DMS153 treated with DMSO at 0.1 percent for 48 hours (cell line): ENCODE data around the gene CFAP206.
"Not testable (repeated sequence)": the region's sequence is repeated elsewhere in the genome, so short reads cannot be mapped to it uniquely, and the experiment has no call there.

Experiments
- DNase-seq: peaks from one replicate; lab custom pipeline; 2025; ENCODE audit not compliant: unreplicated experiment; lab: John Stamatoyannopoulos, UW

The CFAP206 gene

DNA sequence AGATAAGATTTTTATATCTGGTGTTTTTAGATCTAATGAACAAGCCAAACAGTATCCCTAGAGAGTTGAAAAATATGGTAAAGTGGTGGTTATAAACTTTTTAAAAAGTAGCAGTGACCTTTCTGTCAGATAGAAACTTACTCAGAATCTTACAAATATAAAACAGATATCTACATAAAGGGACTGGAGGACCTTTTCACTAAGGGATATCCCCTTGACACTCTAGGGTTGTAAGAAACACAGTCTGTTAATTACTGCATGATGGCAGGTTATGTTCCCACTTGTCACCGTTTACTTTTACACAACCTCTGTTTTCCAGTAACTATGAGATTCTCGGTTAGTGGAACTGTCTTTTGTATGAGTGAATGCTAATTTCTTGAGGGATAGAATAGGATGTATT is 11.5 kb downstream of the CFAP206 start:
- no peak for DNase-seq

DNA sequence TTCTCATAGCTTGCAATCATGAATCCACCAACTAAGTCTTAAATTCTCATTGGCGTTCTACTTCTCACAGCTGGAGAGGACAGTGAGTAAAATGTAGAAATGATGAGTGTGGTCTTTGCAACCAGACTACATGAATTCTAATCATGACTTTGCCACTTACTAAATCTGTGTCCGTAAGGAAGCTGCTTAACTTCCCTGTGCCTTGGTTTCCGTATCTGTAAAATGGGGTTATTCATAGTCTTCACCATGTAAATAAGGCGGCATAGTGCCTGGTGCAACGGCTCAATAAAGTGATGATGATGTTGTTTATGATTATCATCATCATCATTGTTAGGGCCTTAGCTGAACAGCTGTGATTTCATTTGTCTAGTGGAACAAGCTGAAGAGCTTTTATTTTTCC is 12.6 kb downstream of the CFAP206 start:
- DNase-seq = no peak

DNA sequence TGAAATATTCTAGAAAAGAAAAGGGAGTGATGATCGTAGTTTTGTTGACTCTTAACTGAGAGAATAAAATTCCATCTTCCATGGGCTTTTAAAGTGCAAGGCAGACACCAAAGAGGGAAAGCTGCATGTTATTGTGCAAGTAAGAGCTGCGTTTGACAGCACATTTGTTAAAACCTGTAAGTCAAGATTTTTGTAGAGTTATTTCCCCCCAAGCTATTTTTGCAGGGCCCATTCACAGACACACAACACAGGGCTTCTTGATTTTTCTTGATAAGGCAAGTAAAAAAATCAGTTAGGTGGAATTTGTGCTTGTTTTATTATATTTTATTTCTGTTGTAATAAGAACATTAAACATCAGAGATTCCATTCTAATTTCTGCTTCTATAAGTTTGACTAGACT is 13.8 kb downstream of the CFAP206 start:
- no peak for DNase-seq

DNA sequence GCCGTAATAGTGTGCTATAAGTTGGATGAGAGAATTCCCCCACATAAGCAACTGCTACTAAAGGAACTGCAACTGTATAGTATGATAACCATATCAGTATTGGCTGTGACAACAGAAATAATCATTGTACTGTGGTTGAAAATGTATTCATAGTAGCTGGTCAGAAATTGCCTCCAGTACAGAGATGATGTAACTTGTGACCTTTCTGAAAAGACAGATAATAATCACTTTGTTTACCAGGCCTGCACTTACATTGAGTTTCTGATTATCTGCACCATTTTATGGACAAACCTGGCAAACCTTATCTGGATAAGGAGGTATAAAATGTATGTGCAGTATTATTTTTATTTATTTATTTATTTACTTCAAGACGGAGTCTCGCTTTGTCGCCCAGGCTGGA is 19.0 kb downstream of the CFAP206 start:
- no peak for DNase-seq

DNA sequence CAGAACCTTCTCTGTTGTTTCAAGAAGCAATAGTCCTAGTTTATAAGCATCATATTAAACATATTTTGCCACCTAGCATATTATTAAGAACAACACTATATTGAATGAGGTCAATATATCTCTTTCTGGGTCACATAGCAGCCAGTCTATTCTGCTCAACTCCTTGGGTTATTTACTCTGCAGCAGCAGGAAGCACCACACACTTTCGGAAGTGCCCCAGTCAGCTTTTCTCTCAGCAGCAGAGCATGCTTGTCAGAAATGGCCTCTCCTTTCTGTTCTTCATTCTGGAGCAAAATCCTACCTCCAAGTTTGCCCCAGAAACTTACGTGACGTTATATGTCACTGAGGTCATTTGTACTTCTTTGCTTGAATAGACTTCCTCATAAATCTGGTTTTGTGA is 22.7 kb downstream of the CFAP206 start:
- no peak for DNase-seq

DNA sequence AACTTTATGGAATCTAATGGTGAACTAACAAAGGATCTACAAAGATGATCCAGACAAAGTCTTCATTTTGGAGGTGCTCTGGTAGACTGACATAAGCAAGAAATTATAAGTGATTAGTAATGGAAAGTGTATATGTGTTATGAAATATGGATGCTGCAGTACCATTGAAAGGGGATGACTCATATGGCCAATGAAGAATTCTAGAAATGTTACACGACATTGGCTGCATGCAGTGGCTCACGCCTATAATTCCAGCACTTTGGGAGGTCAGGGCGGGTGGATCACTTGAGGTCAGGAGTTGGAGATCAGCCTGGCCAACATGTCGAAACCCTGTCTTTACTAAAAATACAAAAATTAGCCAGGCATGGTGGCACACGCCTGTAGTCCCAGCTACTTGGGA is 23.5 kb downstream of the CFAP206 start:
- DNase-seq = no peak

DNA sequence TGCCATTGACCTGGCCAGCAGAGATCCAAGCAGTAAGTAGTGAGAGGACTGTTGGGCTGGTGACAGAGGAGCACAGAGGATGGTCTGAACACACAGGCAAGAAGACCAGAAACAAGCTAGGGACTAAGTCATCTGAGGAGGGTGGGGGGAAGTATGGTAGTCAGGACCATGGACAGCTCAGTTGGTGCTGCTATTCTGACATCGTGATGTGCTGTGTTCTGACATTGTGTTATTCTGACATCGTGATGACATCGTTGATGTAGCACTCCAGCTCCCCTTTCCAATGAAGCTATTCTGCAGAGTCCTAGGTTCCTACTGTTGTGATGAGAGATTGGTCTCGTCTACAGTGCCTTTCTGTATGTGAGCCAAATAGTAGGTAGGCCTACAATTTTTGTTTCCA is 28.7 kb downstream of the CFAP206 start:
- DNase-seq = no peak

DNA sequence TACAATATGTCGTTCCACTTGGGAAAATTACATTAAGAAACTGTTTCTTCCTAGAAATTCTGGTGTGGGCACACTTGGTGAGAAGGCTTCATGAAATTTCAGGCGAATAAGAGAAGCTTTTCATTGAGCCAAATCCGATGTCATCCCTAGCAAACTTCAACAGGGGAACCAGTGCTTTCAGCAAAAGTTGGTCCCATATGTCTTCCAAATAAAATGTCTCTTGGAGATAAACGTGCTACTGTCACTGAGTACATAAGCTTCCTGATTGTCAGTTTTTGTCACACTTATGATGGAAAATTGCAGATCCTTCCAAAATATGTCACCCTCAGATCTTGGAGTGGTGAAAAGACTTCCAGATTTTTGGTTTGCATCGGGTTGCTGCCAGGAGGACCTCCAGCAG is 33.9 kb downstream of the CFAP206 start:
- DNase-seq = no peak

DNA sequence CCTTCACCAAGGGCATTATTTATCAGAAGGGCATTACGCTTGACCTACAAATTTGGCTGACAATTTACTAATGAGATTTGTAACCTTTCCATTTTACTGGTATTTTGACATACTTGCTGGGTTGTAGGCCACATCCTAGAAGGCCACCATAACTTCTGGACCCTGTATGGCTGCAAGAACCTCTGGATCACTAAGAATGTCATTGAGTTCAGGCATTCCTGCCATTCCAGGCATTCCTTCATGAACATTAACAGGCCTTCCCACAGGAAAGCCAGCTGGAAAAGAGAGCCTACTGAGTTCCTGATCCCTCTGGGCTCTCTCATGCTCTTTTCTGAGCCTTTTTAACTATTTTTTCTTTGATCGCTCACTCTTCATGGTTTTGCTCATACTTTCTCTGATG is 36.6 kb downstream of the CFAP206 start:
- DNase-seq = no peak

DNA sequence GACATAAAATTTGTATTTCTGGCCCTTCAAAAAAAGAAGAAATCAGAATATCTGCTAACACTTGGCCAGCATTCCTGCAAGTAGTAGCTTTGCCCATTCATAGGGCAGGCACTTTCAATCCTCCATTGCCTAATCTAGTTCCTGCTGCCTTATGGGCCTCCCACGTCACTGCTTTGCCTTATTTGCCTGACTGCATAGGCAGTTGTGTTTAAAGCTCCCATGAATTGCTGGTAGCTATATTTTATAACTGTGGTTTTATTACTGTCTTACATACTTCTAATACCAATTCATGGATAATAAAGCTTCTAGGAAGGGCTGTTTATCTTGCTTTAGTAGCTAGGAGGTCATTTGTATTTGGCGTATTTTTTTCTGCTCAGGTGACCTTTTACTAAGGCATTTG is 57.3 kb downstream of the CFAP206 start:
- no peak for DNase-seq

DNA sequence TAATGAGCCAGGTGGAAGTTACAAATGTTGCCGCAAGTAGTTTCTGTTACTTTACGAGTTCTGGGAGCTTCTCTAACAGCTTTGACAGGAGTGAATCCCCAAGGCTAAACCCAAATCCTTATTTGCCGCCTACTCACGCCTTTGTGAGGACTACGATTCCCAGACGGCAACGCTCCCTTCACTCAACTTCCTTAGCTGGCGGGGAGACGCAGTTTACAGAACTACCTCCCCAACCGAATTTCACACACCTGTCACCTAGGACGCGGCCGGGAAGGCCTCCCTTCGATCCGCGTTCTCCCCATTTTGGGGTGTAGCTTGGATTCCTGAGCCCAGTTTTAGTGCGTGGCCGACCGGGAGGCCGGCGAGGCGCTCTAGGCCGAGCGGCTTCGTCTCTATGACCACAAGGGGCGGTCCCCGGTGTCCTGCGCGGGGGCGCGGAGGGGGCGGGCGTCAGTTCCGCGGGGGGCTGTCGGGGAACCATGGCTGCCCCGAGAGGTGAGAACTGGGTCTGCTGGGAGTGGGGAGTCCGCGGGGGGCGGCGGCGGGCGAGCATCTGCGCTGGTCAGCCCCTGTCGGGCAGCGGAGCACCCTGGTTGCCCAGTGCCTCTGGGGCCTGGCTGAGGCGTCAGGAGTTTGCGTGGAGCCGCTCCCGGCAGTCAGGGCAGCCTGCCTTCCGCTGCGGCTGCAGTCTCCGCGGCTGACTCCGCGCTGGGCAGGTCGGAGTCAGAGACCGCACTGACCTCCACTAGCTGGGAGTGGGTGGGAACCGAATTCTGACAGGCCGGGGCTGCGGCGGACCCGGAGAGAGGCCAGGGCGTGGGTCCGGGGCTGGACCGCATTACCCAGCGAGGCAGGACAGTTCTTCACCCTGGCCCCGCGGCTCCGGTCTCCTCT is 65.0 kb downstream of the CFAP206 start, which contains the start of gene SLC35A1:
SLC35A1 (plus strand) TSS at position 450 of the 894 bp plus-strand sequence; CDS start at position 480, 30 bp downstream.
- DNase-seq = peak; percentile 97

DNA sequence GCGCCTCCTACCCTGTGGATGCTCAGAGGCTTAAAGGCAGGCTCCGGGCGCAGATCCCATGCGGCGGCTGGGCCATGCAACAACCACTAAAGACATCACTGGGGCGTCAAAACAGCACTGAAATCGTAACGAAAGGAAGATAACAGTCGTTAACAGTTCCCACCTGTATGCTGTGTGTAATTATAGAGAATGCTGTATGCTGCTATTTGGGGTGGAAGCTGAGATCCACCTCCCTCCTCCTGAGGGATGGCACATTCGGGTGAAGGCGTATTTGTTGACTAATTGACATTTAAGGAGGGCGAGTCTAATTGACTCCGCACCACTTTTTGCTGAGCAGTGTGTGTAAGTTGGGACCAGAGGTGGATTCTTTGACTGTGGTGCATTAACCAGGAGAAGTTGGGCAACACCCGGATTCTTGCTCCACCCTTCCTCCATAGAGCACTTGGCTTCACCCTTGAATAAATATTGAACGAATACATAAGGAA is 65.7 kb downstream of the CFAP206 start:
- no peak for DNase-seq

DNA sequence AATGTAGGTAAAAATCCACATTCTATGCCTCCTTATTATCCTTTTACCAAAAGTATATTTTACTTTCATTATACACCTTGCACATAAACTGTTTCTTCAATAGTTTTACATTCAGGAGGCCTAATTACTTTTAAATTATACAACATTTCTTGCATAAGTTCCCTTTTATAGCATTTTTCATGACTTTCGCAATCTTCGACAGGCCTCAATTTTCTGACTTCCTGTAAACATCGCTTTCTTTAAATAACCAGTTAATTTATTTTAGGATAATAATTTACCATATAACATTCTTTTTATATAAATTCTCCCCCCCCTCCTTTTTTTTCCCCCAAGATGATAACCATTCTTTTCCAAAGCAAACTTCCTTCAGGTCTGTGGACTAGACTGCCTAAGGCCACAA is 74.2 kb downstream of the CFAP206 start:
- DNase-seq = no peak

DNA sequence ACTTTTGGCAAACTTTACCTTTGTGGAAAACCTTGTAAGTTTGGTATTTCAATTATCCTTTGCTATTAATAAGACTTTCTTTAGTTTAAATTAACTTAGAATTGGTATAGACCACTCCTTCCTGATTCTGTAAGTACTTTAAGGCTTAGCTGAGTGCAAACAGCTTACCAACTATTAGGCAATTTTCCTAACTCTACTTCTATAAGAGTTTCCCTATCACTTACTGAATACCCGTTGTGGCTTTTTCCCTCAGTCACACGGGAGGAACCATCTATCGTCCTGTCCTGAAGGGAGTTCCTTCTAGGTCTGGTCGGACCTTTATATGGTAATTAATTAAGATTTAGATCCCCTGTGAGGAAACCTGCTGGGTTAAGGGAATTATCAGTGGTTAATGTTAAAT is 74.6 kb downstream of the CFAP206 start:
- no peak for DNase-seq

DNA sequence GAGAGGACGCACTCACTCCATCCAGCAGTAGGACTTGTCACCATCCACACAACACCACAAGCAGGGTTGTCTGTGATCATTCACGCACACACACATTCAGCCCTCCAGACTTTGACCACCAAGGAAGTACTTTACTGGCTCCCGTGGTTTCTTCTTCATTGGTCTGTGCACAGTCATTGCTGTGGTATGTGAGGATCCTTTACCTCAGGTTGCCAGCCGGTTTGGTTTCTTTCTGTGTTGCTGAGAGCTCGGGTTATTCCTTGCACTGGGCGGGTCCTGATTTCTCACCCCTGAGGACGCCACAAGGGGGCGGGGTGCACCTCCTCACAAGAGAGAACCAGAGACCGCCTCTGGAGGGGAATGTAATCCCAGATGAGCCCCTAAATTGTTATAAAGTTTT is 76.2 kb downstream of the CFAP206 start:
- no peak for DNase-seq

DNA sequence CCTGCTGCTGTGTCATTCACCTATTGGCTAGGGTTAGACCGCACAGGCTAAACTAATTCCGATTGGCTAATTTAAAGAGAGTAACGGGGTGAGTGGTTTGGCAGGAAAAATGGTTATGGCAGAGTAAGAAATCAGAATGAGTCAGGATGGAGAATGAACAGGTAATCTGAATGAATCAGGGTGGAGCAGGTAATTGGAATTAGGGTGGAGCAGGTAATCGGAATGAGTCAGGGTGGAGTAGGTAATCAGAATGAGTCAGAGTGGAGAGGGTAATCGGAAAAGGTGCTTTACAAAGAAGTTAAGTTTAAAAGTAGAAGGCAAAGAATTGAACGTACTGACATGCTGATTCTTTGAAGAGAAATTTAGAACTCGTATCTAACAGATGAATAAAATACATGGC is 76.7 kb downstream of the CFAP206 start:
- DNase-seq = no peak

DNA sequence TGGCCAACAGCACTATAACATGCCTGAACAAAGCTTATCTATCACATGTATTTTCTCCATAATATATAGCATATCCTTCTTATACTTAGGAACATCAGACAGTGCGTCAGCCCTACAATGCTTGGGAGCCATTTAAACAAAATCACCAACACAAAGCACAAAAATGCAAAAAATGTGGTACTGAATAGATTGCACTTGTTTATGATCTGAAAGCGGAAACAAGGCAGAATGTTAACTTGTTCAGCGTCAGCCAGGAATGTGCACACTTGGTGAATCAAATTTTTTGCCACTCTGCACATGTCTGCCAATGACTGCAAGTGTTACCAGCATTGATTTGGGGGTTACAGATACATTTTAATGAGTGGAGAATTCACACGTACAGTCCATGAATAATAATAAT is 79.8 kb downstream of the CFAP206 start:
- DNase-seq = no peak

DNA sequence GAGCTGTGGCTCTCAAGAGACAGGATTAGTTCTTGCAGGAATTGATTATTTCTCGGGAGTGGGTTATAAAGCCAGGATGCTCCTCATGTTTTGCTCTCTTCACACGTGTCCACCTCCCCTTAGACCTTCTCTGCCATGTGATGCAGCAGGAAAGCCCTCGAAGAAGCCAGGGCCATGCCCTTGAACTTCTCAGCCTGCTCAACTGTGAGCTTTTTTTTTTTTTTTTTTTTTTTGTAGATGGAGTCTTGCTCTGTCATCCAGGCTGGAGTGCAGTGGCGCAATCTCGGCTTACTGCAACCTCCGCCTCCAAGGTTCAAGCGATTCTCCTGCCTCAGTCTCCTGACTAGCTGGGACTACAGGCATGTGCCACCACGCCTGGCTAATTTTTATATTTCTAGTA is 81.6 kb downstream of the CFAP206 start:
- not testable (repeated sequence) for DNase-seq

DNA sequence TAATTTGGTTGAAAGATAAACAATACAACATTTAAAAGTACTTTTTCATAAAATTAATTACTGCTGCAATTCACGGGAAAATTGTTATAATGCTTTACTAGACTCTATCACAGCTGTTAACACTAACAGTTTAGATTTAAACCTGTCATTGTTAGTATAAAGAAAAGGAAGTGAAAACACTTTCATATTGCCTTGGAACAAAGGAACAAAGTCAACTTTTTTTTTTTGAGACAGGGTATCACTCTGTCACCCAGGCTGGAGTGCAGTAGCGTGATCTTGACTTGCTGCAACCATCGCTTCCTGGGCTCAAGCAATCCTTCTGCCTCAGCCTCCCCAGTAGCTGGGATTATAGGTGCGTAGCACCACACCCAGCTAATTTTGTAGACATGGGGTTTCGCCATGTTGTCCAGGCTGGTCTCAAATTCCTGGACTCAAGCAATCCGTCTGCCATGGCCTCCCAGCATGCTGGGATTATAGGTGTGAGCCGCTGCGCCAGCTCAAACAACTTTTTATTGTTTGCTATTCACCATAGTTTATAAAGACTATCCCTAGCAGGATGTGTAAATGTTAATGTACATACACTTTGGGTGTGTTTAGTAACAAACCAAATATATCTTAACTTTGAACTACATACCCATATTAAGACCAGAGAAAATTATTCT is 87.1 kb downstream of the CFAP206 start:
- DNase-seq = no peak

DNA sequence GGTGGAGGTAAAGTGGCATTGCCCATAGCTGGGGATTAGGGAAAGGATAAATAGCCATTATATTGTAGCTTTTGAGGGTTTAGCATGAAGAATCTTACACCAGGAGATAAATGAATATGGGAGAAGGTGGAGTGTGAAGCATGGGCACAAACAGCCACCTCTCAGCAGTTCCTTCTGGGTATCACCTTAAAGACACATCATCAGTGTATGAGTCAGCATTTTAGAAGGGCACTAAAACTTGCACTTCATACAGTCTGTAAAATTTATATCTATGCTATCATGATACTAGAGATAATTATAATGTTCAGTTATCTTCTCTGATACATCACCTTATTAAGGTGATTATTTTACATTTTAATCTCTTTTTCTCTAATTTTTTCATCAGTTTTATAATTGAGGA is 90.3 kb downstream of the CFAP206 start:
- DNase-seq = no peak

DNA sequence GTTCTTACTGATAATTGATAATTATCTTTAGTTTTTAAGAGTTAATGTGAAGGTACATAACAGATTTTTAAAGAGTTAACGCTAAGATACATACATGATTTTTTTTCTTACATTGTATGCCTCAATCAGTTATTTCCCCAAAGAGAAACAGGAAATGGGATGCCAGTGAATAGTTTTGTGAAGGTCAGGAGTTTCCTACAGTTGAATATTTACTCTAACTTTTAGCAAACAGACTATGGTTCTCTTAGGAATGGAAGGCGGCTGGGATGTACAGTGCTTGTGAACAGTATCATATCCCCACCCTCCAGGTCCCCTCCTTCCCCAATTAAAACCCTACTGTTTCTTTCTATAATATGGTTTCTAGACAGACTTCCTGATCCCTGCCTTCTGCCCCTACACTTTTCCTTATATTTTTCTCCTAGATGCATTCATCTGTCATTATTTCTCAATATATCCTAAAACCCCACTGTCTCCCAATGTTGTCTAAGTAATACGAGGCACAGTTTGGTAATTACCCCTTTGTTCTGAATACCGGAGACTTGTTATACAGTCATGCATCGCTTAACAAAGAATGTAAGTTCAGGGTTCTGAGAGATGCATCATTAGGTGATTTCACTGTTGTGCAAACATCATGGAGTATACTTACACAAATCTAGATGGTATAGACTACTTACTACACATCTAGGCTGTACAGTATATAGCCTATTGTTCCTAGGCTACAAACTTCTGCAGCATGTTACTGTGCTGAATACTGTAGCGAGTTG is 94.2 kb downstream of the CFAP206 start:
- no peak for DNase-seq

DNA sequence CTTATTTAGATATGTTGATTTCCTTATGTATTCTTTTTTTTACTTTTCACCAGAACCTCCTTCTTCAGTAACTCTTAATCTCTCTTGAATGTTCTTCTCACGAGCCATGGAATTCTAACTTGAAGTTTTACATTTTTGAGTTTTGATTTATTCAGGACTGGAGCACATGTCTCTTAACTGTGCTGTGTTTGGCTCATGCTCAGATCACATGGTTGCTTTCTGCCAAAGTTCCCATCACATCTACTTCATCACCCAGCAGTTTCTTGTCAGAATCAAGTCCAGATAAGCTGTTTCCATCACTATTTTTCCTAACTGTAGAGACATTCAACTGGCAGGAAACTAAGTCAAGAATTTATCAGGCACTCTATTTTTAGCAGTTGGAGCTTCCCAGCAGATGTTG is 96.7 kb downstream of the CFAP206 start:
- DNase-seq = no peak
